Heart left ventricle (tissue), 13 donors: ENCODE measurements around the gene GRIN2B.

ENCODE experiments used
- POLR2A ChIP-seq, 2 donors: fragments of 450-650 bp; IDR thresholded peaks; one replicate each; pipeline ENCODE4 v1.6.1; 2017; ENCODE audit warnings: antibody characterized with exemption in 2 of 2, mild to moderate bottlenecking in 2 of 2, moderate library complexity in 2 of 2
- TF ChIP-seq, protein P1 (sequence below), 12 donors: fragments of 200-600 bp; sonication (generic) in 4 of 12; IDR thresholded peaks; one replicate each; pipeline versions ENCODE4 v1.5.0 to v1.8.0; 2018 to 2022; ENCODE audit warnings: antibody characterized with exemption in 12 of 12, mild to moderate bottlenecking in 5 of 12
- donor health status: ischemic (EF 13 %, LVEDD 7.1; RV severe dilation, severe dysfunction).
- donor health status: DM: no; HTN: yes; CAD: no.
- donor health status: DM: no; HTN: no; CAD: no.
- donor health status: ischemic (EF 25% LVEDD 6.9; RV normal size, moderate dysfunction).
- donor health status: ischemic (EF 25% LVEDD 5.7; RV mildly dilated, moderate dysfunction).
- donor health status: ischemic (EF 35%, LVEDD 5.7; RV mildly dilated, moderate dysfunction).
- donor health status: nonischemic (EF 11% LVEDD 7.7; RV severe dilation, severe dysfunction).
- donor health status: DM: yes; HTN: yes; CAD: no.
- donor health status: PGD.
- donor health status: ischemic (EF 29% LVEDD 5.4; RV normal size, mild dysfunction).
- donor health status: nonischemic (EF 23%, LVEDD 6.1; RV moderate dilation, normal function).

DNA sequence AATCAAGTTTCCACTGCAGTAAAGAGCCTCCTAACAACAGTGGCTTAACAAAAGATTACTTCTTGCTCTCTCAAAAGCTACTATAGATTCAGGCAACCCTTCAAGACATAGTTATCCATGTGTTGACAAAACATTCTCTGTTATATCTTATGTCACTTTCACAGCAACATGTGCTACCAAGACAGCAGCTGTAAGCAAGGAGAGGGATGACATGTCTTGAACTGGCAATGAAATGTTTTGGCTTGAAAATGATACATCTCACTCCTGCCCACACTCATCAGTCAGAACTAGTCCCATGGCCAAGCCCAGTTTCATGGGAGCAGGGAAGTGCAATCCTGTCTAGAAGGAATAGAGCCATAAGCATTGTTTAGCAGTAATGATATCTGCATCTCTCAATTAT is 10.7 kb upstream of the GRIN2B start:
- TF ChIP-seq POLR2A (IDR thresholded peaks at IDR 0.05) = no peak
- TF ChIP-seq, protein P1, sequence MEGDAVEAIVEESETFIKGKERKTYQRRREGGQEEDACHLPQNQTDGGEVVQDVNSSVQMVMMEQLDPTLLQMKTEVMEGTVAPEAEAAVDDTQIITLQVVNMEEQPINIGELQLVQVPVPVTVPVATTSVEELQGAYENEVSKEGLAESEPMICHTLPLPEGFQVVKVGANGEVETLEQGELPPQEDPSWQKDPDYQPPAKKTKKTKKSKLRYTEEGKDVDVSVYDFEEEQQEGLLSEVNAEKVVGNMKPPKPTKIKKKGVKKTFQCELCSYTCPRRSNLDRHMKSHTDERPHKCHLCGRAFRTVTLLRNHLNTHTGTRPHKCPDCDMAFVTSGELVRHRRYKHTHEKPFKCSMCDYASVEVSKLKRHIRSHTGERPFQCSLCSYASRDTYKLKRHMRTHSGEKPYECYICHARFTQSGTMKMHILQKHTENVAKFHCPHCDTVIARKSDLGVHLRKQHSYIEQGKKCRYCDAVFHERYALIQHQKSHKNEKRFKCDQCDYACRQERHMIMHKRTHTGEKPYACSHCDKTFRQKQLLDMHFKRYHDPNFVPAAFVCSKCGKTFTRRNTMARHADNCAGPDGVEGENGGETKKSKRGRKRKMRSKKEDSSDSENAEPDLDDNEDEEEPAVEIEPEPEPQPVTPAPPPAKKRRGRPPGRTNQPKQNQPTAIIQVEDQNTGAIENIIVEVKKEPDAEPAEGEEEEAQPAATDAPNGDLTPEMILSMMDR (IDR thresholded peaks at IDR 0.05) = no peak
